Esophagus (tissue), 2 donors: ENCODE measurements around the gene WASHC4. TPM values are rescaled to one million over a fixed set of nuclear protein-coding genes. Genes with fewer than 3 reads are reported as not detected.
"Not testable (repeated sequence)": the region's sequence is repeated elsewhere in the genome, so short reads cannot be mapped to it uniquely, and the experiment has no call there.

Experiments used
- H3K27ac ChIP-seq, 2 donors: one replicate each; pipeline ENCODE4 v1.5.1; 2013; ENCODE audit warnings: low read depth in 2 of 2, mild to moderate bottlenecking in 2 of 2, inconsistent platforms in 1 of 2, low read length in 1 of 2, moderate library complexity in 1 of 2
- H3K27me3 ChIP-seq, 2 donors: one replicate each; pipeline ENCODE4 v1.6.1; 2013; ENCODE audit warnings: low read length in 2 of 2, control low read depth in 1 of 2, mild to moderate bottlenecking in 1 of 2; ENCODE audit not compliant: insufficient read depth in 2 of 2, control insufficient read depth in 1 of 2
- H3K36me3 ChIP-seq, 2 donors: one replicate each; pipeline ENCODE4 v1.6.1; 2013; ENCODE audit warnings: low read length in 1 of 2; ENCODE audit not compliant: control insufficient read depth in 2 of 2, insufficient read depth in 2 of 2
- H3K4me1 ChIP-seq, 2 donors: one replicate each; pipeline ENCODE4 v1.6.1; 2013; ENCODE audit warnings: low read length in 1 of 2; ENCODE audit not compliant: control insufficient read depth in 2 of 2, insufficient read depth in 2 of 2
- H3K4me3 ChIP-seq, 2 donors: one replicate each; pipeline ENCODE4 v1.5.1; 2013; ENCODE audit warnings: low read length in 2 of 2, mild to moderate bottlenecking in 2 of 2, low read depth in 1 of 2, moderate library complexity in 1 of 2
- H3K9me3 ChIP-seq, 2 donors: one replicate each; pipeline ENCODE4 v1.6.1; 2013; ENCODE audit warnings: mild to moderate bottlenecking in 2 of 2, low read depth in 1 of 2, low read length in 1 of 2, moderate library complexity in 1 of 2; ENCODE audit not compliant: control insufficient read depth in 2 of 2, insufficient read depth in 1 of 2
- WGBS, 2 donors: extraction: QIAGEN DNeasy Blood & Tissue Kit; methylation state at CpG; one replicate each; pipeline ENCODE4 v1.1.7; 2013; 5-methylcytosine and 5-hydroxymethylcytosine counted together
- polyA plus RNA-seq, 2 donors: library from polyadenylated mRNA; stranded (reverse); fragments of 200-250 nt; gene quantifications; one replicate each; pipeline ENCODE4 v1.2.3, GENCODE V29; 2013
- donor health status: healthy with polysubstance abuse.
- donor health status: Bipolar disorder and iron deficiency.

WASHC4 gene
- polyA plus RNA-seq, 2 donors = 8.6 to 11.6 TPM

DNA sequence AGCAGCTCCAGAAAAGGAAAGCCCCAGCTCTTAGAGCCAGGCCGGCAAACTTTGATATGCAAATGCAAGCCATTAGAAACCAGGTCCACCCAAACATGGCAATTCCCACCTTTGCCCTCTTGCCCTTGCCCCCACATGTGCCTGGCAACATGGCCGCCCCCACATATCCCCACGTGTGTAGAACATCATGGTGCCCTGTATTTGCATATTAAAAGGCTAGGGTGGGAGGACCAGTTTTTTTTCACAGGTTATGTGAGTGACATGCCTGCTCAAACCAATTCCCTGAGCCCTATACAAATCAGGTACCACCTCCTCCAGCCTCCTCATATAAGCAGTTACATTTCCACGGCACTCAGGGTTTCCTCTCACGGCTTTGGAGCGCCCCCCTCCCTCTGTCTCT is 17.2 kb upstream of the WASHC4 start:
- Histone ChIP-seq H3K4me1 (no peaks in the 10 kb centered on the region), H3K27ac (no peak overlapping the region), H3K9me3 (peaks cover 0 to 1% of the 10 kb centered on the region in 2 donors), H3K4me3 (no peak overlapping the region), H3K27me3 (no peaks in the 10 kb centered on the region), H3K36me3 (no peaks in the 10 kb centered on the region)
- 77 to 81% methylated on average over 6 of the region's 6 CpGs for WGBS, 2 donors

DNA sequence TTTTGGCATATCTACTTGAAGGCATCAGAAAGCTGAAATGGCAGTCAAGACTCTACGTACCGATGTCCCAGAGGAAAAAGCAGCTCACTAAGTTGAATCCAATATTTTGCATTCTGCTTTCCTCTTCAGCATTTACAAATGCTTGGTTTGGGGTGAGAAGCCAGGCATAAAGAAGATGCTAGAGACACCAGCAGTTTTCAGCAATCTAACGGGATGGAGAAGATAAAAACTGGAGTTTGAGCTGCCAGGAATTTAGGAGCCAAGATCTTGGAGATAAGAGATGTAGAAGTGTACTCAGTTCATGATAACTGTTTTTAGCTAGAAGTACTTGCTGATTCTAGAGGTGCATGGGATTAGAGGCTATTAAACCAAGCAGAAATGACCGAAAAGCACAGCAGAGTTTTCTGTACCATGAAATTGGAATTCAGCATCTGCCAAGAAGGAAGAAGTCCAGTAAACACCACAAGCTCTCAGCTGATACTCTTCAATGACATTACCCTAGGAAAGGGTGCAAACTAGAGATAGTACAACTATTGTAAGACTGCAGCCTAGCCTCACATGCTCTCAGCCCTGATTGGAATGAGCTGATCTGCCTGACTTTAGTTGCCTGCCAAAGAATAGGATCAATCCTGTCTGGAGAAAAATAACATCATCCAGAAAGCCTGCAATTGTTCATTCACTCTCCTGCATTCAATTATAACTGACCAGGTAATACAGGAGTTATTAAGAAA is 15.9 kb upstream of the WASHC4 start:
- no peaks in the 10 kb centered on the region for H3K36me3 ChIP-seq
- H3K9me3 ChIP-seq = peaks cover 0 to 1% of the 10 kb centered on the region in 2 donors
- no peak overlapping the region for H3K27ac ChIP-seq
- H3K27me3 ChIP-seq = no peaks in the 10 kb centered on the region
- WGBS, 2 donors = 55 to 70% methylated on average over 4 of the region's 4 CpGs
- H3K4me3 ChIP-seq = no peak overlapping the region
- H3K4me1 ChIP-seq = no peaks in the 10 kb centered on the region

DNA sequence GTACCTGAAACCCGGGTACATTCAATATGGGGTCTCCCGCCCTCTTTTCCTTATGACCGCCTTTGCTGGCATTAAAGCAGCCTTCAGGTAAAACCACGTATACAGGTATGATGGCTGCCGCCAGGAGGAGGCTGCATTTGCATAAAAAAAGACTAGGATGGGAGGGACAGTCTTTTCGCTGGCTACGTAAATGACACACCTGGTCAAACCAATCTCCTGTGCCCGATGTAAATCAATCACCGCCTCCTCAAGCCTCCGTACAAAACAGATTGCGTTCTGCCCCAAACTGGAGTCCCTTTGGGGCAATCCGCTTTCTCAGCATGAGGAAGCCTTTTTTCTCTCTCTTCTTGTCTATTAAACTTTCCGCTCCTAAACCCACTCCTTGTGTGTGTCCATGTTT is 15.2 kb upstream of the WASHC4 start:
- Histone ChIP-seq H3K4me1 (no peaks in the 10 kb centered on the region), H3K4me3 (peak overlapping the region; percentile 11 to 40), H3K36me3 (no peaks in the 10 kb centered on the region), H3K27ac (peak overlapping the region in 1 of 2 donors; percentile 26), H3K27me3 (no peaks in the 10 kb centered on the region), H3K9me3 (peaks cover 0 to 1% of the 10 kb centered on the region in 2 donors)
- WGBS, 2 donors = 35 to 36% methylated on average over 13 of the region's 13 CpGs

DNA sequence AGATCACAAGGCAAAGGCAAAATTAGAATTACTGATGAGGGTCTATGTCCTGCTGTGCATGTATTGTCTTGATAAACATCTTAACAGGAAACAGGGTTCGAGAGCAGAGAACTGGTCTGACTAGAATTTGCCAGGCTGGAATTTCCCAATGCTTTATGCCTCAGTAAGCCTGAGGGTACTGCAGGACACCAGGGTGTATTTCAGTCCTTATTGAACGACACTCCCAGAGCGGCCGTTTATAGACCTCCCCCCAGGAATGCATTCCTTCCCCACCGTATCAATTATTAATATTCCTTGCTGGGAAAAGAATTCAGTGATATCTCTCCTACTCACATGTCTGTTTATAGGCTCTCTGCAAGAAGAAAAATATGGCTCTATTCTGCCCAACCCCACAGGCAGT is 12.2 kb upstream of the WASHC4 start:
- not testable (repeated sequence) for H3K9me3 ChIP-seq, H3K27ac ChIP-seq, H3K36me3 ChIP-seq, H3K27me3 ChIP-seq, H3K4me1 ChIP-seq, H3K4me3 ChIP-seq
- WGBS, 2 donors = 87 to 92% methylated on average over 5 of the region's 5 CpGs

DNA sequence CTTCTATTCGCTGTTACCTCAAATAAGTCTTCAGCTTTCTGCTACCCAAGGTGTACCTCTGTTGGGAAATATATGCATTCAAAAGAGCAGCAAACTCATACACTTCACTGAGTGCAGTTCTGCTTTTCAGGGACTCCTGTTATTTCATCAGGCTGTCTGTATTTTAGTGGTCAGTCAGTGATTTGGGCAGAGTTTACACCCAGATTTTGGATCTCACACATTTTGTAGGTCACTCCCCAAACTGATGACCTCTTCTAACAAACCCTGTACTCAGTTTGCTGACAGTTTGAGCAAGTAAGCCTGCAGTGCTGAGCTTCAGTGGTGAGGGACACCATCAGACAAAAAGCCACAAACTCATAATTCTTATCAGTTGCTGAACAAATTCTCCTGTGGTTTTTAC is 8.2 kb upstream of the WASHC4 start:
- Histone ChIP-seq H3K36me3 (peaks cover 0 to 2% of the 10 kb centered on the region in 2 donors), H3K4me1 (no peaks in the 10 kb centered on the region), H3K27ac (no peak overlapping the region), H3K9me3 (peaks cover 0 to 1% of the 10 kb centered on the region in 2 donors), H3K27me3 (no peaks in the 10 kb centered on the region), H3K4me3 (no peak overlapping the region)
- 81 to 88% methylated on average over 1 of the region's 1 CpG for WGBS, 2 donors

DNA sequence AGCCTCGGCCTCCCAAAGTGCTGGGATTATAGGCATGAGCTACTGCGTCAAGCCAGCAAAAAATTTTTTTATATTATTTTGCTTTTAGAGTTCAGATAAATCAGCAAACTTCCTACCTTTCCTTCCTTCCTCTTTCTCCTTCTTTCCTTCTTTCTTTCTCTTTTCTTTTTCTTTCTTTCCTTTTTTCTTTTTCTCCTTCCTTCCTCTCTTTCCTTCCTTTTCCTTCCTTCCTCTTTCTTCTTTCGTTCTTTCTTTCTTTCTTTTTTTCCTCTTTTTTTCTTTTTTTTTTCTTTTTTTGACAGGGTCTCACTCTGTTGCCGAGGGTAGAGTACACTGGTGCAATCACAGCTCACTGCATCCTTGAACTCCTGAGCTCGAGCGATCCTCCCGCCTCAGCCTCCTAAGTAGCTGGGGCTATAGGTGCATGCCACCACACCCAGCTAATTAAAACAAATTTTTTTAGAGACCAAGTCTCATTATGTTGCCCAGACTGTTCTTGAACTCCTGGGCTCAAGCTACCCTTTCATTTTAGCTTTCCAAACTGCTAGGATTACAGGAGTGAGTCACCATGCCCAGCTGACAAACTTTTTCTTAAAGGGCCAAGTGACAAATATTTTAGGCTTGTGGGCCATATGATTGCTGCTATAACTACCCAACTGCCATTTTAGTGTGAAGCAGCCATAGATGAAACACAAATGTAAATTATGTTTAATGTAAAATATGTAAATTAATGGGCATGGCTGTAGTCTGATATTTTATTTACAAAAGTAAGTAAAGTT is 7.1 kb upstream of the WASHC4 start:
- Histone ChIP-seq H3K9me3 (no peaks in the 10 kb centered on the region), H3K27ac (no peak overlapping the region), H3K4me3 (no peak overlapping the region), H3K4me1 (no peaks in the 10 kb centered on the region), H3K27me3 (no peaks in the 10 kb centered on the region), H3K36me3 (peaks cover 0 to 2% of the 10 kb centered on the region in 2 donors)
- WGBS, 2 donors = 78 to 80% methylated on average over 7 of the region's 7 CpGs

DNA sequence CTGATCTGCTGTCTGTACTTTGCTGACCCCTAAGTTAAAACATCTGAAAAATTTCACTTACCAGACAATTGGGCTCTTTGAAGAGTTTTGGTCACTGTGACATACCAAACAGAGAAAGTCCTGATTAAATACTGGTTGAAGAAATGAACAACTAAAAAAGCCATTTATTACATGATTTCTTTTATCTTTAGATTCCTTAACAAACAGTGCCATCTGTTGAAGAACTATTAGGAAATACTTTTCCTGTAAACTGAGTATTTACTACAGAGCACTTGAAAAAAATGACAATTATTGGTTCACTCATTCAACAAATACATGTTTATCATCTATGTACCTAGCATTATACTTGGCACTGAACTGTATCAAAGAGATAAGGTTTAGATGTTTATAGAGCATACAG is 6.5 kb upstream of the WASHC4 start:
- Histone ChIP-seq H3K36me3 (peaks cover 0 to 2% of the 10 kb centered on the region in 2 donors), H3K27ac (no peak overlapping the region)

DNA sequence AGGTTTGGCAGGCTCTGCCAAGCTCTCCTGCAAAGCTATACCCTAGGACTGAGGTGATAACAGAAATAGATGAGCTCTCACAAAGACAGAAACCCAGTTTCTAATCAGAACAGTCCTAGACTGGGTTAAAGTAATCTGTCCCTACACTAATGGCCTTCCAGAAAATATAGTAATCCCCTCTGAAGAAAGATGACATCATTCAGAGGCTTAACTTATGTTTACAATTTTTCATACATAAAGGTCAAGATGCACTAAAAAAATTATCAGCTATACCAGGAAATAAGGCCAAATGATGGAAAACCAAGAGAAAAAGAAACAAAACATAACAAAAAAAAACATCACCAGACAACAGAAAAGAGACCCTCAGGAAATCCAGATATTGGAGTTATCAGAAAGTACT is 4.9 kb upstream of the WASHC4 start:
- Histone ChIP-seq H3K9me3 (no peaks in the 10 kb centered on the region), H3K36me3 (peaks cover 0 to 2% of the 10 kb centered on the region in 2 donors), H3K4me3 (no peak overlapping the region), H3K4me1 (no peaks in the 10 kb centered on the region), H3K27ac (no peak overlapping the region), H3K27me3 (no peaks in the 10 kb centered on the region)

More for the DNA sequence above, 6.5 kb upstream of the WASHC4 start:
- Histone ChIP-seq H3K4me3 (no peak overlapping the region), H3K4me1 (no peaks in the 10 kb centered on the region), H3K9me3 (no peaks in the 10 kb centered on the region), H3K27me3 (no peaks in the 10 kb centered on the region)

DNA sequence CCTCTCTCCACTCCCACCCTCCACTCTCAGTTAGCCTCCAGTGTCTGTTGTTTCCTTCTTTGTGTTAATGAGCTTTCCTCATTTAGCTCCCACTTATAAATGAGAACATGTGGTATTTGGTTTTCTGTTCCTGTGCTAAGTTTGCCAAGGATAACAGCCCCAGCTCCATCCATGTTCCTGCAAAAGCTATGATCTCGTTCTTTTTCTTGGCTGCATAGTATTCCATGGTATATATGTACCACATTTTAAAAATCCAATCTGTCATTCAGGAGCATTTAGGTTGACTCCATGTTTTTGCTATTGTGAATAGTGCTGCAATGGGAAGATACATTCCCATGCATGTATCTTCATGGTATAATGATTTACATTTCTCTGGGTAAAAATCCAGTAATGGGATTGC is 2.8 kb upstream of the WASHC4 start:
- Histone ChIP-seq H3K4me1 (peaks cover 0 to 3% of the 10 kb centered on the region in 2 donors), H3K36me3 (peaks cover 0 to 2% of the 10 kb centered on the region in 2 donors), H3K4me3 (no peak overlapping the region), H3K9me3 (no peaks in the 10 kb centered on the region), H3K27ac (no peak overlapping the region), H3K27me3 (no peaks in the 10 kb centered on the region)
- 88 to 89% methylated on average over 1 of the region's 1 CpG for WGBS, 2 donors

DNA sequence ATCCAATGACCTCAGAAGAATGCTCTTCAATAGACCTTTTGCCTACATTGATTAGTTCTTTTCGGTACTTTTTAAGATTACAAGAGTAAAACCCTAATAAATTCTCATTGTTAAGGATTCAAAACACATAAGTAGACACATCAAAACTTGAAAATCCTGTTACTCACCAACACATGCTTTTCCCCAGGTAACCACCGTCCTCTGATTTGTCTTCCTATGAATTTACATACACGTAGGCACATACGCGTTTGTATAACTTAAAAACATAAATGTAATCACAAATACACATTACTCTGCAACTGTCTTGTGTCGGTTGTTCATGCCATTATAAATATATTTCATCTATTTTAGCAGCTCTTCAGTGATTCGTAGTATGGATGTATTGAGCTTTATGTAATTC is 910 bp upstream of the WASHC4 start:
- H3K9me3 ChIP-seq = no peaks in the 10 kb centered on the region
- no peaks in the 10 kb centered on the region for H3K27me3 ChIP-seq
- H3K4me3 ChIP-seq = peak overlapping the region in 1 of 2 donors; percentile 77
- 31 to 35% methylated on average over 7 of the region's 7 CpGs for WGBS, 2 donors
- peaks cover 0 to 3% of the 10 kb centered on the region in 2 donors for H3K4me1 ChIP-seq
- H3K36me3 ChIP-seq = peaks cover 0 to 2% of the 10 kb centered on the region in 2 donors
- H3K27ac ChIP-seq = no peak overlapping the region
